ENCODE data around the gene NXPH3.

Gene NXPH3

GRCh38 chr17:49630113-49630900 is 54.6 kb downstream of the NXPH3 start:
- DNase-seq, result no peak

- no peak for DNase-seq
Observed at GRCh38 chr17:49631496-49631895, 55.8 kb downstream of the NXPH3 start.

Measured in activated naive CD4-positive, alpha-beta T cell (primary cell).